LHCN-M2 (cell line): Measurements from ENCODE around the gene CSRNP2. TPM values are rescaled to one million over a fixed set of nuclear protein-coding genes. Genes with fewer than 3 reads are reported as not detected.
A peak's percentile ranks its signal among the peaks of the same experiment; 100 is the strongest.
"Not testable (repeated sequence)": the region's sequence is repeated elsewhere in the genome, so short reads cannot be mapped to it uniquely, and the experiment has no call there.

Experiments
- DNase-seq: peaks from one replicate; pipeline ENCODE4 v3.0.0-alpha.2; 2012; ENCODE audit warnings: low read depth
- total RNA-seq: library from RNA; depleted of rRNA; stranded (reverse); fragments of >200 nt; gene quantifications from 2 replicates; pipeline ENCODE4 v1.2.3, GENCODE V29; 2014; rRNA removed

The CSRNP2 gene
- total RNA-seq, 1 experiment from 2014 or later, result 31.5 TPM

DNA sequence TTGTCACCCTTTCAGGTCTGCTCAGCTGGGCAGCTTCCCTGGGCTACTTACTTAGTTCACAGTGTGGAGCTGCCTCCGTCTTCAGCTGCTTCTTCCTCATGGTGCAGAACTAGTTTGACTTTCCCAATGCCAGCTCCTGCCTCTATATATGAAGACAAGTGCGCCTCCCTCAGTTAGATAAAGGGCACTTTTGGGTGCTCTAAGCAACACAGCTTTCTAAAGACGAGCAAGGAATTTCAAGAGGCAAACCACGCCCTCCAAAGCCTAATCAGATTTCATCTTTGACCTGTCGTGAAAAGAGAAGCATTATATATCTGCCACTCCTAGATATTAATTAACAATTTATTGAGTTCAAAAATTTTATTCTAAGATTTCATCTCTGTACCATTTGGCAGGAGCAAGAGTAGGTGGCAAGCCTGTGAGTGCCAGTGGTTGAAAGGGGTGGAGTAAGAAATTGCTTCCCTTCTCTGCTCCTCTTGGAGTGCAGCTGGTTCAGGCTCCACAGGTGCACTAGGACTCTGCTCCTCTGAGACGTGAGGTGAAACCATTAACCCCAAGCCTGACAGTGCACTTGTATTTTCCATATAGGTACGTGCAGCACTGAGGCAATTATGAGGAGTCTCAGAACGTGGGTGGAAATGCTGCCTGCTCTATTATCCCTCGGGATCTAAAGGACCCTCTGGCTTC, 55.1 kb downstream of the CSRNP2 start:
- DNase-seq, result peak; percentile 77

DNA sequence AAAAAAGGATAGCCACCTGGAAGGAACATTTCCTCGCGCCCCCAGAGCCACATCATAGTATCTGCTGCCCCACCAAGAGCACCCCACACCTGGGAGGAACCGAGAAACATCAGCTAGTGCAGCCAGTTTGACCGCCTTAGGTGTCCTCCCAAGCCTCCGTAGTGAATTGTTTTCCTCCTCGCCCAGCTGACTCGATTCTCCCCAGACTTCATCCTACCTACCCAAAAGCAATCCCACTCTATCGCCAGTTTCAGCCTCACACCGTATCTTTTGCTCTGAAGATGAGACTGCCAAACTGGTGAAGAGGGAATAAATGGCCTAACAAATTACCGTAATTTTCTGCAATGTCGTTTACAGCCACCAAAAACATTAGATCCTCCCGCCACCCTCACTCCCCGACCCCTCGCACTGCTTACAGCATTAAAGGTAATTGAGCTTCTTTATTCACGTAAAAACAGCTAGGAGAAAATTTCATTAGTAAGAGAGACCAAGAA, 56.0 kb downstream of the CSRNP2 start:
- DNase-seq, result no peak

DNA sequence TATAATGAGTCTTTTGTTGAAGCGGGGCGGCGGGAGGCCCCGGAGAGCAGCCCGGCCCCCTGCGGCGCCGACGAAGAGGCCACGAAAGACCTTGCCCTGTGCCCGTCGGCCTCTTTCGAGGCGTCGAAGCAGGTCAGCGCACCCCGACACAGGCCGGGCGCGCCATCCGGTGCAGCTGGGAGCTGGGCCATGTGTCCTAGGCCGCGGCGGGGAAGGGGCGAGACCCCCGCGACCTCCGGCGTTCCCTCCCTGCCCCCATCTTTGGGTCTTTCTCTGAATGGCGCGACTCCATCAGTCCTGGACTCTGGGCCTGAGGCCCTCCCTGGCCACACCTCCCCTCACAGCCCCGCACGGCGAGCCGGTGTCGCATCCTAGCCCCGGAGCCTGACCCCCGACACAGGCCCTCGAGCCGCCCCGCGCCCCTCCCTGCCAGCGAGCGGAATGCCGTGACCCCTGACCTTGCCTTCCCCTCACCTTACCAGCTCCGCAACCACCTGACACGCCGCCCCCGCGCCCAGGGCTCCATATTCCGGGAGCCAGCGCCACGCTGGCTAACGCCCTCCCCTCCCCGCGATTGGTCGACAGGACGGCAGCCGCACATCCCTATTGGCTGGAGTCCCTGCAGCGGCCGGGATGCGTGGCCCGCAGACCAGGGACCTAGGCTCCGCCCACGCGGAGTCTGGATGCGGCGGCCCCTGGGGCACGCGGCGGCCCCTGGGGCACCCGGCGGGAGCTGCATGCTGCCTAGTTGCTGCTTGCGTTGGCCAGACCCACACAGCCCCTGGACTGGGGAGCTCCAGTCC, 57.4 kb downstream of the CSRNP2 start, which contains the start of gene SLC11A2:
SLC11A2 (minus strand) TSS at position 549 of the 803 bp plus-strand sequence. CDS start 15,656 bp downstream, outside the sequence.
- peak; percentile 89 for DNase-seq

DNA sequence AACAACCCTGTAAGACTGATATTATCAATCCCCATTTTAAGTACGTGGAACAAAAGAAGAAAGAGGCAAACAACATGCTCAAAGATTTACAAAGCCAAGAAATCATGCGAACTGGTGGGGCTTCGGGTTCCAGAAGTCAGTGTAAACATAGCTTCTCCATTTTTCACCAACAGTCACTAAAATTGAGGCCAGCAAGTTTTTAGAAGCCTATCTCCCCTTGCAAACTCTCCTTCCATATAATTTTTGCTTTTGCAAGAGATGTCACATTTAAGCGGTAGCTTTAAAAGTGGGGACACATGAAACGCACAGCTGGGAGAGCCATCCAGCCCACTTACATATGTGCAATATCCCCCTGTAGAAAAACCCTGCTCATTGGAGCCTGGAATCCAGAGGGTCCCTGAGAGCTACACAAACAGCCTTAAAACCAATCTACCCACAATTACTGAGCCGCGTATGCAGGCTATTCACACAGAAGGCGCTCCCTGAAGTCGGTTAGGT, 58.0 kb downstream of the CSRNP2 start:
- peak; percentile 5 for DNase-seq

DNA sequence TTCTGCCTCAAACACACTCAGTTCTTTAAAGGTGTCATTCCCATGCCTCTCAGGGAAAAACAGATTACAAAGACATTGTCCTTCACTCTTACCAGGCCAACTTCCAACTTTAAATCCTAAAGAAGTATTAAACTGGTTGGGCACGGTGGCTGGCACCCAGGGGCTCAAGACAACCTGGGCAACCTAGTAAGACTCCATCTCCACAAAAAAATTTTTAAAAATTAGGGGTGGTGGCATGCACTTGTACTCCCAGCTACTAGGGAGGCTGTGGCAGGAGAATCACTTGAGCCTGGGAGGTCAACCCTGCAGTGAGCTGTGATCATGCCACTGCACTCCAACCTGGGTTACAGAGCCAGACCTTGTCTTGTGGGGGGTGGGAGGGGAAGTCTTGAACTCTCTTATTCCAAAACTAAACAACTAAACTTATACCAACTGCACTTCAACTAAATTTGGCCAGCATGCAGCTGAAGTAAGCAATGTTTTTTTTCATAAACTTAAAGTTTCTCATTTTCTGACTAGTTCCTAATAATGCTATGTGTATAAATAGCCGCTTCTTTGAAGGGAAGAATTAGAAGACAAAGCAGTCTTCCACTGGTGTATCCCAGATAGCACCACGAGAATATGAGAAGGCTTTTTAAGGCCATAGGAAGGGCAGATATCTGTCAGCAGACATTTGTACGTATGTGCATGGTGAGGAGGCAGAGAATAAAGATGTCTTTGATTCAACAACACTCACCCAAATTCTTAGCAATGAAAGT, 59.6 kb downstream of the CSRNP2 start:
- DNase-seq, result peak; percentile 9

DNA sequence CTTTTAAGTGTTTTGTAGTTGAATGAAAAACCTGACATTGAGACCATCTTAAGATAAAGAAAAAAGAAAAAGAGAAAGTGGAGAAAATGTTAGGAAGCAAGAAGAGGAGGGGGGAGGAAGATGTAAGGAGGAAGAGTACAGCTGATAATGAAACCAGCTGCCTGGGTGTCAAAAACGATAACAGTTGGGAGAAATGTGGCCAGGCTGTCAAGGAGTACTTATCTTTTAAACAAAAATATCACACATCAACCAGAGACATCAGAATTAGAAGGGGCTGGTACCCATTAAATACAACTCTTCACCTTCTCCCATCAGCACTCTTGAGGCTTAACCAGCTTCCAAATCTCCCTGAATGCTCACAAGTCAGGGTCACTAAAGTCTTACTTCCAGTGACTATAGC, 61.7 kb downstream of the CSRNP2 start:
- no peak for DNase-seq

DNA sequence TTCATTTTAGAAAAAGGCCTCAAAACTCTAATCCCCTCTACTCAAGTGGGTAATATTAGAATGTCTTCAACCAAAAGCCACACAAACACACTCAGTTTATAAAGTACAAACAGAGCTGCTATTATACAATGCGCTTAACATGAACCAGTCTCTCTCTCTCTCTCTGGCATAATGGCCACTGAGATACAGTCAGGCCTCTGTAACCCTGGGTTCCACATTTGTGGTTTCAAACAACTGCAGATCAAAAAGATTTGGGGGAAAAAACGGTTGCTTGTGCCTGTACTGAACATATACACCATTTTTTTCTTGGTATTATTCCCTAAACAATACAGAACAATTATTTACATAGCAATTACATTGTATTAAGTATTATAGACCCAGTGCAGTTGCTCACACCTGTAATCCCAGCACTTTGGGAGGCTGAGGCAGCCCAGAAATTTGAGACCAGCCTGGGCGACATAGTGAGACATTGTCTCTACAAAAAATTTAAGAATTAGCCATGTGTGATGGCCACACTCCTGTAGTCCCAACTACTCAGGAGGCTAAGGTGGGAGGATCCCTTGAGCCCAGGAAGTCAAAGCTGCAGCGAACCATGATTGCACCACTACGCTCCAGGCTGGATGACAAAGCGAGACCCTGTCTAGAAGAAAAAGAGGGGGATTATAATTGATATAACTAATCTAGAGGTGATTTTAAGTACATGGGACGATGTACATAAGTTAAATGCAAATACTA, 62.8 kb downstream of the CSRNP2 start:
- no peak for DNase-seq

DNA sequence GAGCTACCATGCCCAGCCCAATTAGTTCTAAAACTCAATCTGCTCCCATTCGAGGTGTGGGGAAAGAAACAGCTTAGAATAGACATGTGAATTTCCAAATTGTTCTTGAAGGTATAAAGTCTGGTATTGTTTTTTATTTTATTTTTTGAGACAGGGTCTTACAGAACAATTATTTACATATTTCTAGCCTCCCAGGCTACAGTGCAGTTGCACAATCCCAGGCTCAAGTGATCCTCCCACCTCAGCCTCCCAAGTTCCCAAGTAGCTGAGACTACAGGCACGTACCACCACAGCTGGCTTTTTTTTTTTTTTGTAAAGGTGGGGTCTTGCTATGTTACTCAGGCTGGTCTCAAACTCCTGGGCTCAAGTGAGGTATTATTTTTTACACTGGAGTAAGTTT, 63.5 kb downstream of the CSRNP2 start:
- no peak for DNase-seq

DNA sequence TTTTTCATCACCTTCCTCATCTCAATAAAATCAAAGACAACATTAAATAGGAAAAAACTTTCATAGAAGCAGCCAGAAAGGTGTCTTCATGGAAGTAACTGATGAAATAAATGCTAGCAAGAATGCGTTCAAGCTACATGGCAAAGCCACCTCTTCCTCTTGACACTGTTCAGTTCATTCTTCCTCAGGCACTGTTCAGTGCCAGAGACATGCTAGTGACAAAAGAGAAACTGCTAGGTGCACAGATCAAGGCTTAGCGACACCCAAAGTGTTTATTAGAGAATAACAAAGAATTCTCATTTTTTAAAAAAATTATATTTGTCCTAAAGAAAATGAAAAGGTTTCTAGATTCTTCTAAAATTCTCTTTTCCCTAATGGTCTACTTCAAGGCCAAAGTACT, 64.4 kb downstream of the CSRNP2 start:
- DNase-seq, result no peak

DNA sequence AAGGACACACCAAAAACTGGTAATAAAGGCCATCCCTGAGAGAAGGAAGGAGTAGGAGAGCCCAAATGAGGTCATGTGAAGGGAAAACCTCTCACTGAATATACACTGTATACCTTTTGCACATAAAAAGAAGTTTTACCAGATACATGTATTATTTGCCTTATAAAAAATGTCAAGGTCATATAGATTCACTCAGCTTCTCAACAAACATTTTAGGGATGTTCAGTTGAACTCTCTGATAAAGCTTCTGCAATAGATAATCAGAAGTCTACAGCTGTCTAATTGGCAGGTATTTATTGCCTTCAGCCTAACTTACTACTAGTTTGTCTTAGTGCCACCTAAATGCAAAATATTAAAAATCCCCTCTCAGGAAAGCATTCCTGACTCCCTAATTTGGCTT, 65.9 kb downstream of the CSRNP2 start:
- no peak for DNase-seq

DNA sequence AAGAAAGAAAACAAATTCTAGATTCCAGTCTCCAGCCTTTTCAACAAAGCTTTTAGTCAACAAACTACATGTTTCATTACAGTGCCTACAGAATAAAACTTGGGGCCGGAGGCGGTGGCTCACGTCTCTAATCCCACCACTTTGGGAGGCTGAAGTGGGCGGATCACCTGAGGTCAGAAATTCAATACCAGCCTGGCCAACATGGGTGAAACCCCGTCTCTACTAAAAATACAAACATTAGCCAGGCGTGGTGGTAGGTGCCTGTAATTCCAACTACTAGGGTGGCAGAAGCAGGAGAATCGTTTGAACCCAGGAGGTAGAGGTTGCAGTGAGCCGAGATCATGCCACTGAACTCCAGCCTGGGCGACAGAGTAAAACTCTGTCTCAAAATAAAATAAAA, 68.9 kb downstream of the CSRNP2 start:
- not testable (repeated sequence) for DNase-seq

DNA sequence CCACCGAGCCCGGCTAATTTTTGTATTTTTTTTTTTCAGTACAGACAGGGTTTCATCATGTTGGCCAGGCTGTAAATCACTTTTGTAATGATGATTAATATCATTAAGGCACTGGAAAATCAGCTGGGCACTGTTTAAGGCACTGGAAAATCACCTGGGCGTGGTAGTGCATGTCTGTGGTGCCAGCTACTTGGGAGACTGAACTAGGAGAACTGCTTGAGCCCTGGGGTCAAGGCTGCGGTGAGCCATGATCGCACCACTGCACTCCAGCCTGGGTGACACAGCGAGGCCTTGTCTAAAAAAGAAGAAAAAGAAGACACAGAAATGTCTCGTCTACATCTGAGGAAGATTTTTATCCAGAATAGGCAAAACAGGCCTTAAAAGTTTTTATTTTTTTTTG, 70.0 kb downstream of the CSRNP2 start:
- no peak for DNase-seq

DNA sequence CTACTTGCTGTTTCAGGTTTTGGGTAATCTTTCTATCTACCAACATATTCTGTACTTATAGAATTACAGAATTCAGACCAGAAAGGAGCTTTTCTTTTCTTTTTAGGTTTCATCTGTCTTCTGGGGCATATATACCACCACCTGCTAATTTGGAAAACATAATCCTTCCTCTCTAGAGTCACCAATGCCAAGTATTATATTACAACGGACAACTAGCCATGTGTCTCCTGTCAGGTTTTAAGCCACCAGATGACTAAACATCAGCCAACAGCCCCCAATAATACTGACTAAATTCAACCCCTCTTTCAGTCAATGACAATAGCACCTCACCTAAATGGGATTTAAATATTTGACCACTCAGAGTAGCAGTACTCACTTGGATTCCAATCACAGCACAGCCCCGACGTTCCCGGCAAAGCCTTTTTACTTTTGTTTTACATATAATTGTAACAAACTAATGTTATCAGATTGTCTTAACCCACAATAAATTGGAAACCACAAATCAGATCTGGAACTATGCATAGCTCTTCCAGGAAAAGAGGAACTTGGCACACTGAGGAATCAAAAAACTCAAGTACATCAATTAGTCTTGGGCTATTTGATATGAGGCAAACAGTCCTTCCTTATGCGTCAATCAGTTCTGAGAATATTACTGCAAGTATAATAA, 70.7 kb downstream of the CSRNP2 start:
- peak; percentile 26 for DNase-seq

DNA sequence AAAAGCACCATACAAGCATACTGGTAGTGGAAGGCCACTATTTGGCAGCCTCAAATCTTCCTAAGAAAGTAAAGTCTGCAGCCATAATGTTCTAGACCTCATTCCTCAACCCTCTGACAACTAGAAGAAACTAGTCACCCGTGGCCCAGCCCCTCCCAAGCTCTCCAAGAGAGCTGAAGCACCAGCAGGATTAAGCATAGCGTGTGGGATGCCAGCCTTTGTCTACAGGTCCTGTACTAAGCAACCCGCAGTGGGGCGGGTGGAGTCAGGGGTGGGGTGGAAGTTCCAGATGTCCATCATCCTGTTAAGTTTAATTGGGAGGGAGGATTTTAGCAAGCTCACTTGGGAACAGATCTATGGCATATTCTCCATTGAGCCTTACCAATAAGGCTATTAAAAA, 71.4 kb downstream of the CSRNP2 start:
- peak; percentile 20 for DNase-seq

Other genes with a start within 250 kb of the CSRNP2 start
- not detected in 2 replicates for gene TMPRSS12, start 240.7 kb downstream of the CSRNP2 start, total RNA-seq
- not detected in 2 replicates for gene HIGD1C, start 131.1 kb downstream of the CSRNP2 start, total RNA-seq
- 29.2 and 36.7 TPM in 2 replicates for gene SLC11A2, start 57.2 kb downstream of the CSRNP2 start, total RNA-seq
- 24.4 and 32.1 TPM in 2 replicates for gene LETMD1, start 35.3 kb downstream of the CSRNP2 start, total RNA-seq
- 7.6 and 9.1 TPM in 2 replicates for gene TFCP2, start 89.5 kb upstream of the CSRNP2 start, total RNA-seq
- 1.2 and 1.8 TPM in 2 replicates for gene POU6F1, start 134.5 kb upstream of the CSRNP2 start, total RNA-seq
- gene DAZAP2, start 155.2 kb upstream of the CSRNP2 start, total RNA-seq, result 147 and 195 TPM in 2 replicates
- 16.2 and 23.0 TPM in 2 replicates for gene SMAGP, start 186.8 kb upstream of the CSRNP2 start, total RNA-seq
- not detected in 2 replicates for gene BIN2, start 240.6 kb upstream of the CSRNP2 start, total RNA-seq